ENCODE results near the gene GNB1.

The GNB1 gene

GRCh38 chr1:1910033-1910465 lies 19.2 kb upstream of the GNB1 start:
- DNase-seq (ENCODE audit: low read depth): no peak

GRCh38 chr1:1908506-1908791 lies 17.6 kb upstream of the GNB1 start:
- no peak for DNase-seq (ENCODE audit: low read depth)

- no peak for DNase-seq (ENCODE audit: low read depth)
These were observed 16.3 kb upstream of the GNB1 start for GRCh38 chr1:1907098-1907736.

GRCh38 chr1:1906185-1907097 lies 15.6 kb upstream of the GNB1 start:
- DNase-seq (ENCODE audit: low read depth): peak; percentile 50

- DNase-seq (ENCODE audit: low read depth): no peak
These were observed 12.3 kb upstream of the GNB1 start for GRCh38 chr1:1903224-1903623.

- no peak for DNase-seq (ENCODE audit: low read depth)
These were observed 10.9 kb upstream of the GNB1 start for GRCh38 chr1:1901641-1902294.

GRCh38 chr1:1900883-1901640 lies 10.2 kb upstream of the GNB1 start:
- DNase-seq (ENCODE audit: low read depth): no peak

GRCh38 chr1:1899967-1900327 lies 9.1 kb upstream of the GNB1 start:
- DNase-seq (ENCODE audit: low read depth): no peak

- no peak for DNase-seq (ENCODE audit: low read depth)
These were observed 8.5 kb upstream of the GNB1 start for GRCh38 chr1:1899266-1899966.

- DNase-seq (ENCODE audit: low read depth): no peak
These were observed 7.5 kb upstream of the GNB1 start for GRCh38 chr1:1898246-1898933.

GRCh38 chr1:1895456-1896336 lies 4.8 kb upstream of the GNB1 start:
- no peak for DNase-seq (ENCODE audit: low read depth)

- DNase-seq (ENCODE audit: low read depth): no peak
These were observed 4.2 kb upstream of the GNB1 start for GRCh38 chr1:1895060-1895418.

- DNase-seq (ENCODE audit: low read depth): no peak
These were observed 3.6 kb upstream of the GNB1 start for GRCh38 chr1:1894354-1895059.

GRCh38 chr1:1893997-1894353 lies 3.1 kb upstream of the GNB1 start:
- DNase-seq (ENCODE audit: low read depth): no peak

GRCh38 chr1:1893291-1893985 lies 2.6 kb upstream of the GNB1 start:
- DNase-seq (ENCODE audit: low read depth): no peak

GRCh38 chr1:1892763-1893120 lies 1.9 kb upstream of the GNB1 start:
- DNase-seq (ENCODE audit: low read depth): no peak

- no peak for DNase-seq (ENCODE audit: low read depth)
These were observed 1.3 kb upstream of the GNB1 start for GRCh38 chr1:1892079-1892762.

- DNase-seq (ENCODE audit: low read depth): peak; percentile 67
These were observed 627 bp upstream of the GNB1 start for GRCh38 chr1:1891349-1892078.
